Stimulated activated CD8-positive, alpha-beta memory T cell treated with anti-CD3 and anti-CD28 coated beads, Interleukin-12 subunit alpha, Interleukin-12 subunit beta, amount 100 ng/mL, for 4 hours (primary cell): ENCODE results near the gene SLC32A1.

Source experiments
- DNase-seq: peaks from one replicate; pipeline ENCODE4 v3.0.0-alpha.2; 2020; ENCODE audit warnings: low read depth

SLC32A1 gene

GRCh38 chr20:38725931-38726803 is 1.9 kb downstream of the SLC32A1 start:
- no peak for DNase-seq

GRCh38 chr20:38726804-38727606 is 2.7 kb downstream of the SLC32A1 start:
- peak; percentile 22 for DNase-seq

GRCh38 chr20:38727607-38728190 is 3.4 kb downstream of the SLC32A1 start:
- DNase-seq = no peak

GRCh38 chr20:38728191-38728781 is 4.0 kb downstream of the SLC32A1 start:
- no peak for DNase-seq

- no peak for DNase-seq
These were observed 4.8 kb downstream of the SLC32A1 start for GRCh38 chr20:38728911-38729642.

- no peak for DNase-seq
These were observed 5.5 kb downstream of the SLC32A1 start for GRCh38 chr20:38729767-38730166.

GRCh38 chr20:38730167-38730988 is 6.1 kb downstream of the SLC32A1 start:
- DNase-seq = no peak

GRCh38 chr20:38730989-38731737 is 6.9 kb downstream of the SLC32A1 start:
- DNase-seq = peak; percentile 51

- DNase-seq = no peak
These were observed 7.4 kb downstream of the SLC32A1 start for GRCh38 chr20:38731738-38732113.

GRCh38 chr20:38732981-38733380 is 8.7 kb downstream of the SLC32A1 start:
- DNase-seq = no peak

GRCh38 chr20:38735172-38735571 is 10.9 kb downstream of the SLC32A1 start:
- DNase-seq = no peak

GRCh38 chr20:38737887-38738286 is 13.6 kb downstream of the SLC32A1 start:
- no peak for DNase-seq

- no peak for DNase-seq
These were observed 21.5 kb downstream of the SLC32A1 start for GRCh38 chr20:38745757-38746156.

GRCh38 chr20:38747495-38748096 is 23.3 kb downstream of the SLC32A1 start:
- no peak for DNase-seq

- DNase-seq = peak; percentile 97
These were observed 24.0 kb downstream of the SLC32A1 start, which contains the start of gene ACTR5 for GRCh38 chr20:38748097-38748860. Gene ACTR5 (plus strand): TSS chr20:38748460. CDS start chr20:38748479, 19 bp downstream.

- no peak for DNase-seq
These were observed 24.5 kb downstream of the SLC32A1 start for GRCh38 chr20:38748861-38749149.

GRCh38 chr20:38751360-38751976 is 27.2 kb downstream of the SLC32A1 start:
- no peak for DNase-seq

- DNase-seq = no peak
These were observed 27.7 kb downstream of the SLC32A1 start for GRCh38 chr20:38752029-38752428.
